GM21381 (cell line): ENCODE measurements around the gene SFXN1.
"Not testable (repeated sequence)": the region's sequence is repeated elsewhere in the genome, so short reads cannot be mapped to it uniquely, and the experiment has no call there.

Experiments used
- ATAC-seq: cut with Tn5 transposase; IDR thresholded peaks from one replicate; pipeline ENCODE4 v1.9.1; 2021; ENCODE audit warnings: mild to moderate bottlenecking, moderate library complexity; ENCODE audit not compliant: unreplicated experiment

SFXN1 gene

DNA sequence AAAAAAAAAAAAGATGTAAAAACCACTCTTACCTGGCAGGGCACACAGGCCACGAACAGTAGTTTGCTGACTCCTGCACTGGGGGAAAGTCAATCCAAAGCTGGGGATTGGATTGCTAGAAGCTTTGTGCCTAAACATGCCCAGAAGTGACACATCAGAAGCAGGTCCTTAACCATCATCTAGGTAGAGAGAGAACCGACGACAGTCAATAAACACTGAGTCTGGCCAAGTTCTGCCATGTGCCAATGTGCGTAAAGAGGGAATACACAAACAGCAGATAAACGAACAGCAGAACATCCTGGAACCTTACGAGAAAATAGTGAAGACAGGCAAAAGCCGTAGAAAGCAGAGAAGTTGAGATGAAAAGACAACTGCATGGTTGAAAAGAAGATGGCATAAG lies 14.9 kb downstream of the SFXN1 start:
- no peak for ATAC-seq

DNA sequence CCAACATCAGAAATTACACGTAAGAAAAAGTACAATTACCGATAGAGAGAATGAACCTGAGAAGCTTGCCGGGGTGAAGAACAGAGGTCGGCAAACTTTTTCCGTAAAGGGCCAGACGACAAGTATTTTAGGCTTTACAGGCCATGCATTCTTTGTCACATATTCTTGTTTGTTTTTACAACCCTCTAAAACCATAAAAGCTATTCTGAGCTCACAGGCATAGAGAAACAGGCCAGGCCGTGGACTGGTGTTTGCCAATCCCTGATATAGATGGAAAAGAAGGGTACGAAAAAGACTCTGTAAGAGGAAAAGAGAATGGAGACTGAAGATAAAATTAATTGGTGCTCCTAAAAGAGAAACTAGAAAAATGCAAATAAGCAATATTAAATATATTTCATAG lies 15.4 kb downstream of the SFXN1 start:
- ATAC-seq = no peak

DNA sequence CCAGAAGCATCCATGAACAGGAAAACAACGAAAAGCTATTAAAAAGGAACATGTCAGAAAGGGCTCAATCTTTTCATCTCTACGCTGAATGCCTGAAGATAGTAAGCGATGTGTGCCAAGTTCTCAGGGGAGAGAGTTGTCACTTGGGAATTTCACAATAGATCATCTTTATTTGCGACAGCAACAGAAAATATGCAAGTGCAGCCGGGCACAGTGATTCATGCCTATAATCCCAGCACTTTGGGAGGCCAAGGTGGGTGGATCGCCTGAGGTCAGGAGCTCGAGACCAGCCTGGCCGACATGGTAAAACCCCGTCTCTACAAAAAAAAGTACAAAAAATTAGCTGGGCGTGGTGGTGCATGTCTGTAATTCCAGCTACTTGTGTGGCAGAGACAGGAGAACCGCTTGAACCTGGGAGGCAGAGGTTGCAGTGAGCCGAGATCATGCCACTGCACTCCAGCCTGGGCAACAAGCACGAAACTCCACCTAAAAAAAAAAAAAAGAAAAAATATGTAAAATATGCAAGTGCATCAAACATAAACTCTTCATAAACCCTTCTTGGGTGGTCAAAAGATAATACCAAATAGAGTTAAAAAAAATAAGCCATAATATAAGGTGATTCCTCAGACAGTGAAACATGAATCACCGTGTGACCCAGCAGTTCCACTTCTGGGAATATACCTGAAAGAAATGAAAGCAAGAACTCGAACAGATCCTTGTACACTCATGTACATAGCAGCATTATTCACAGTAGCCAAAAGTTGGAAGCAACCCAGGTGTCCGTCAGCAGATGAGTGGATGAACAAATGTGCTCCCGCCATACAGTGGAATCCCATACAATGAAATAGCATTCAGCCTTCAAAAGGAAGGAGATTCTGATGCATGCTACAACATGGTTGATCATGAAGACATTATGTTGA lies 16.2 kb downstream of the SFXN1 start:
- ATAC-seq = no peak

DNA sequence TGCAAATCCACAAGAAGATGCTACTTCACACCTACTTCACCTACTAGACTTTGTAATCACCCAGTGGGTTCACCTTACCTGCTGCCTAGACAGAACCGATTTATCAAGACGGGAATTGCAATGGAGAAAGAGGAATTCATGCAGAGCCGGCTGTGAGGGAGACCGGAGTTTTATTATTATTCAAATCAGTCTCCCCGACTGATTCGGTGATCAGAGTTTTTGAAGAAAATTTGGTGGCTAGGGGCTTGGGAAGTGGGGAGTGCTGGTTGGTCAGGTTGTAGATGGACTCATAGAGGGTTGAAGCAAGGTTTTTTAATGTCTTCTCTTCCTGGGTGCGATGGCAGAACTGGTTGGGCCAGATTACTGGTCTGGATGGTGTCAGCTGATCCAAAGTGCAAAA lies 23.4 kb downstream of the SFXN1 start:
- no peak for ATAC-seq

DNA sequence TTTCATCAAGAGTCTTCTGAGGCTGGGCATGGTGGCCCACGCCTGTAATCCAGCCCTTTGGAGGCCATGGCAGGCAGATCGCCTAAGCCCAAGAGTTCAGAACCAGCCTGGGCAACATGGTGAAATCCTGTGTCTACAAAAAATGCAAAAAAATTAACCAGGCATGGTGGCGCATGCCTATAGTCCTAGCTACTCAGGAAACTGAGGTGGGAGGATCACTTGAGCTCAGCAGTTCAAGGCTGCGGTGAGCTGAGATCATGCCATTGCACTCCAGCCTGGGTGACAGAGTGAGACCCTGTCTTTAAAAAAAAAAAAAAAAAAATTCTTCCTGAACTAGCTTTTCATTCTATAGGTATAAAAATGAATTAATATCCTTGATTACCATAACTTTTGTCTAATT lies 29.3 kb downstream of the SFXN1 start:
- not testable (repeated sequence) for ATAC-seq

DNA sequence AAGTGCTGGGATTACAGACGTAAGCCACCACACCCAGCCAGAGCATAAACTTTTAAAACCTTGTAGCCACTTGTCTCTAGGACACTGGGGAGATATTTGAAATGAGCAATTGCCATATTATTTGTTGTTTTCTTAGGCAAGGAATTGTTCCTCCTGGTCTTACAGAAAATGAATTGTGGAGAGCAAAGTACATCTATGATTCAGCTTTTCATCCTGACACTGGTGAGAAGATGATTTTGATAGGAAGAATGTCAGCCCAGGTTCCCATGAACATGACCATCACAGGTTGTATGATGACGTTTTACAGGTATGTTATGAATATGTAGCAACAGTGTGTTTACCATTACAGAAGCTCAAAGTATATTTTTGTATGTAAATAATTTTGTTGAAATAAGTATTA lies 30.5 kb downstream of the SFXN1 start:
- ATAC-seq = no peak

DNA sequence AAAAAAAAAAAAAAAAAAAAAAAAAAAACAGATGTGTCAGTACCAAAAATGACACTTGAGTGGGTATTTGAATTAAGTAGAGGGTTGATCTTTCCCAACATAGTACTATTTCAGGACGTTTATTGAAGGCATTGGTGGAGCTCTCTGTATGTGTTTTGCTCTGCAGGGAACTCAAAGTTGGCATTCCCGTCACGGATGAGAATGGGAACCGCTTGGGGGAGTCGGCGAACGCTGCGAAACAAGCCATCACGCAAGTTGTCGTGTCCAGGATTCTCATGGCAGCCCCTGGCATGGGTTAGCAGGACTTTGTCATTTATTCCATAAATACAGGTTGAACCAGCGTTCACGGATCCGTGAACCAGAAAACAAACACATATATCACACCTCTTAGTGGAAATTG lies 34.9 kb downstream of the SFXN1 start:
- ATAC-seq = no peak

DNA sequence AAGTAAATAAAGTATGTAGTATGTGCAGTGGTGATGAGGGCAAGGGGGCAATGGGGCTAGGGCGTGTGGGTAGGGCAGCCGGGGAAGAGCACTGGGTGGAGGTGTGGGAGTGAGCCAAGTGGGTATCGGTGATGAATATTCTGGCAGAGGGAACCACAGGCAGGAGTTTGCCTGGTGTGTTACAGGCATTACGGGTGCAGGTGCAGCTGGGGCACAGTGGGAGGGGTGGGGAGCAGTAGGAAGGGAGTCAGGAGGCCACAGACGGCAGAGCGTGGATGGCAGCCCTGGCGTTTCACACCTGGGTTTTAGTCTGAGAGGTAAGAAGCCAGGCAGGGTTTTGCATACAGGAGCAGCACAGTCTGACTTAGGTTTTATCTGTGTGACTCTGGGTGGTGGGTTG lies 35.4 kb downstream of the SFXN1 start:
- no peak for ATAC-seq

DNA sequence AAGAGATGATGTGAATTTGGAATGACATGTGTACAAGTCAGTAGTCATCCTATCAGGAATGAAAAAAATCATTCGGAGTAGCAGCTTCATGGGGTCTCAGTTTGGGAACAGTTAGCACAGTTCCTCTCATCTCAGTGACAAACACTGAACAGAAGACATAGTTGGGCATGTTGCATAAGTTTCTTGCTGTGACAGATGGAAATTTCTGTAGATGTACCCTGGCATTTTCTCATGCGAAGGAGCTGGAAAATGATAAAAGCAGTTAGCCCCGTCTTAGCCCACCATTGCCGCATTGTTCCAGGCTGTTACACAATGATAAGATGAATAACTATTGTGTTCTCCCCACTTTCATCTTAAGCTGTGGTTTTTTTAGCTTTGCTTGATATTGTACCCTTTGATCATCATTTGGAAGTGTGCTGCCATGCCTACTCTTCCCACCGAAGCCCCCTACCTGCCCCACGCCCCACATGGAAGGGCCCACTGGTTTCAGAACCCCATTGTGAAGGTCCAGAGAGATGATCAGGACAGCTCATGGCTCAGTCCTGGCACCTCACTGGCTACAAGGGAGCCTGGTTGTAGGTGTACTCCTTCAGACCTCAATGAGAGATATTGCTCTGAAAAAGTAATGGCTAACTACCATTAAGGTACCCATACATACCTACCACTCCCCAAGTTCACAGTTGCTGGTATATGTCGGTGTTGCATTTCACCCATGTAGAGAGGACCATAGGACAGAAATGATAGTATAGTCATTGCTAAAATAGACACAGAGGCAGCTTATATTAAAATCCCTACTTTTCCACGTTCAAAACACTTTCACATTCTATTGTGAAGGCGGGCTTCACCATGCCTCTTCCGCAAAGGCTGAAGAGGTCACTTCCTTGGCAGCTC lies 38.8 kb downstream of the SFXN1 start:
- ATAC-seq = no peak

DNA sequence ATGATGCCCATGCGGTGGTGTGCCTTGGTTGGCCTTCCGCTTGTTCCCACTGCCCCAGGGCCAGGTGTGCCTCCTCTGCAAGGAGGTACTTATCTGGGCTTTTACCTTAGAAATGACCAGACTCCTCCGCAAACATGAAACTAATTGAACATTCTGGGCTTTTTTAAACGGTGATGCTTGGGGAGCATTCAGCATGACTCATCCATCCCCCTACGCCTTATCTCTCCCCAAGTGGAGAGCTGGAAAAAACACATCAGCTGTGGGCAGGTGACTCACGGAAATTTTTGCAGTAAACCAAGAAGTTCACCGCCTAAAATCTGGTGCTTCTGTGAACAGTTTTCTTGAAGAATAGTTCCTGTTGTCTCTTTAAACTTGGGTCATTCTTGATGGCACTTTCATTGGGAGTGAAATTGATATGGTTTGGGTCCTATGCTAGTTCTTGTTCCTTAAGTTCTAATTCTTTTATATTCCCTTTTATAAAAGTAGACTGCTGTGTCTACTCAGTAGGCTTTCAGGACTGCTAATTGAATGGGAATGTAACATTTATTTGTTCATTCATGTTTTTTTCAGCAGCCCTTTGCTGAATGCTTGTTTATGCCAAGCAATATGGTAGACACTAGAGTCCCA lies 39.6 kb downstream of the SFXN1 start:
- ATAC-seq = no peak

DNA sequence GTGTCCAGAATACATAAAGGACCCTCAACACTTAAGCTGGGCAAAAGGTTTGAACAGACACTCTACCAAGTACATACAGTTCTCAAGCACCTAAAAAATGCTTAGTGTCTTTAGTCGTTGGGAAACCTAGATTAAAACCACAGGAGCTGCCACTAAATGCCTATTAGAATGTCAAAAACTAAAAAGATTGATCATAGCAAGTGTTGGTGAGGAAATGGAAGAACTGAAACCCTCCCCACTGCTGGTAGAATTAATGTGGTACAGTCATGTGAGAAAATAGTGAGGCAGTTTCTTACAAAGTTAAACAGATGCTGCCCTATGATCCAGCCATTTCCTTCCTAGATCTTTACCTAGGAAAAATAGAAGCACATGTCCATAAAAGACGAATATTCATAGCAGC lies 40.6 kb downstream of the SFXN1 start:
- ATAC-seq = no peak

DNA sequence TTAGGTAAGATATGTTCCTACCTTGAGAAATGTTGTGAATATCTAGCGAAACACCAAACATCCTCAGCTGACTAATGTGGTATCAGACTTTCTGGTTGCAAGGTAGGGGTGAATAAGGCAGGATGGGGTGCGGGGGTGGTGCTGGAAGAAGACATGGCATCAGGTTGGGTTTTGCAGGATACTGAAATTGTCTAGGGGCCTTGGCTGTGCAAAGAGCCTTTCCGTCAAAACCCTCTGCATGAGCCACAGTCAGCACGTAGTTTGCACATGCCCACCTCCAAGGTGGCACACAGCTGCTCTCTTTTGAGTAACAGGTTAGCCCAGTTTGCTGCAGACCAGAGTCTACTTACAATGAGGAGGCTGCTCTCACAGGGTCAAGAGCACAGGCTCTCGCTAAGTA lies 42.0 kb downstream of the SFXN1 start:
- no peak for ATAC-seq

DNA sequence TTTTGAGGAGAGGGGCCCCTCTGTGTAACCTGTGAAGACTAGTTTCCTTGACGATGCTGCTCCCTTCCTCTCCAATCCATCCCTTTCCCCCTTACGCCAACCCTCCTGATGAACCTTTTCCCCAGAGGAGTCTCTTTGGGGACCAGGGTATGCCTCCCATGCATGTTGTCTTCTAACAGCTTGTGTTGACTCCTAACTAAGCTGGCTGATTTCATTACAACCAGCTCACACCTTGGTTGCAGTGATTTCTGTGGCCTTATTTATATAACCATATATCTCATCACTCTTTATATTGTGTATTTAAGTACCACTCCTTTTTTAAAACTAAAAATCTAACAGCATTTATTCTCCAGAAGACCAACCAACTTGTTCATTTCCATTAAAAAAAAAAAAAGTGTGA lies 42.5 kb downstream of the SFXN1 start:
- no peak for ATAC-seq

DNA sequence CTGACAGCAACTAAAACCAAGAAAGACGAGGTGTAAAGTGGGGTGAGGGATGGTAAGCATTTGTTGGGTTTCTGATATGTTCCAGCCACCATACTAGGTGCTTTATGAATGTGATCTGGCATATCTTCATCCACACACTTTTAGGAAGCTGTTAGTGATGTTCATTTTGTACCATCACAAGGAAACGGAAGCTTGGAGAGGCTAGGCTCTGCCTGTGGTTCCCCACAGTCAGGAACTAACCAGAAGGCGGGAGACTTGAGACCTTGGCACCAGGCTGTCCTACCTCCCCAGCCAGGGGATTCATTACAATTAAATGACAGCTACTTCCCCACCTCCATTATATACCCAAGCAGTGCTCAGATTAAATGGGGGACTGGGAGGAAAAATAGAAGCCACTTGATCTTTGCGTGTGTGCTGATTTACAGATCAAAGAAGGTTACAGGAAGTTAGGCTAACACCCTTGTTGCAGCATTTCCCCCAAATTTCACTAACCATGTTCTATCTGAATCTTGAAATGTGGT lies 43.0 kb downstream of the SFXN1 start:
- no peak for ATAC-seq

DNA sequence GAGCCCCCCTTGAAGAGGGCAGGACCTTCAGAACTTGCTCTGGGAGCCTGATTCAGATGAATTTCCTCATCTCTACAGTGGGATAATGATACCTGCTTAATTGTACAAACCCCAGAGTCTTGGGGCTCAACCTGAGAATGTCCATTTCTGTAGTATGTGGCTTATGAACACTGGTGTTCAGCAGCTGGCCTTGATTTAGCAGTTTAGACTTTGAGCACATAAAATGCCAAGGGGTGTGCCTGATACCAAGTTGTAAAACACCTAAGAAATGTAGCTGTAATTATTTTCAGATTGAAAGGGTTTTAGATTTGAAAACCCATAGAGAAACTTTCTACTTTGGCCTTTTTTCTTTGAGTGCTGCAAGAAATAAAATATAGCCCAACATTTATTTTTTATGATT lies 44.9 kb downstream of the SFXN1 start:
- ATAC-seq = no peak

DNA sequence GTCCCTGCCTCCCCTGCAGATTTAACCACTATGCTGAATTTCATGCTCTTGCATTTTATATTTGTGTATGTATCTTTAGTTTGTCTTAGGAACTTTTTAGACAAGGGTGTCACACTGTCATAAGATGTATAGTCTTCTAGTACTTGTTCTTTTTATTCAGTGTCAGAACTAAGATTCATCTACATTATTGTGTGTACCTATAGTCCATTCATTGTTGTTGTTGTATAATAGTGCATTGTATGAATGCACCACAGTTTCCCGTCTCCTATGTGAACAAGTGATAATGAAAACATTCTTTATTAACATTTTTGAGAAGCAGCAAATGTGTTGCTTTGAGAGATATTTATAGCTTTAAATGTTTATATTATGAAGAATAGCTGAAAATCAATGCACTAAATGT lies 45.9 kb downstream of the SFXN1 start:
- no peak for ATAC-seq

DNA sequence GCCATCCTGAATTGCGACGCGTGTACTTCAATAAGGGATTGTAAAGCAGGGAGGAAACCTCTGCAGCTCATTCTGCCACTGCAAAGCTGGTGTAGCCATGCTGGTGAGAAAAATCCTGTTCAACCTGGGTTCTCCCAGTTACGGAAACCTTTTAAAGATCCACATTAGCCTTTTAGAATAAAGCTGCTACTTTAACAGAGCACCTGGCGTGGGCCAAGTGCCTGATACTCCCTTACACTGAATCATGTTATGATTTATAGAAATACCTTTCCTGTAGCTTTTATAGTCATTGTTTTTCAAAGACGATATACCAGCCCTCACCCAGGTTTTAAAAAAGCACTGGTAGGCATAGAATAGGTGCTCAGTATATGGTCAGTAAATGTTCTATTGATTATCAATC lies 48.3 kb downstream of the SFXN1 start:
- no peak for ATAC-seq

DNA sequence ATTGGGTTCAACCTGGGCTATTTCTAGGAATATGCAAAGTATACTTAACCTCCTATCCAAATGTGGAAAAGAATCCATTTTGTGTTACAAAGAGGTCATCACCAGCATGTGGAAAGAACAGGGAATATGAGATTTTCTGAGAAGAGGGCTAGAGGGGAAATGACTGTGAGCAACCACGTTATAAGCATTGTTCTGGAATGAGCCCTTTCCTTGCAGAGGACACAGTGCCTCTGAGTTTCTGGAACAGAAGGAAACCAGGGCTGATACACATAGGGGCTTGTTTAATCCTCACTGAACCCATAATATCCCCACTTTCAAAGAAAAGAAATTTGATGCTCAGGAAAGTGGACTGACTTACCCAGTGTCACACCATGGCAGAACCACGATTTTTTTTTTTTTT lies 53.0 kb downstream of the SFXN1 start:
- ATAC-seq = no peak

DNA sequence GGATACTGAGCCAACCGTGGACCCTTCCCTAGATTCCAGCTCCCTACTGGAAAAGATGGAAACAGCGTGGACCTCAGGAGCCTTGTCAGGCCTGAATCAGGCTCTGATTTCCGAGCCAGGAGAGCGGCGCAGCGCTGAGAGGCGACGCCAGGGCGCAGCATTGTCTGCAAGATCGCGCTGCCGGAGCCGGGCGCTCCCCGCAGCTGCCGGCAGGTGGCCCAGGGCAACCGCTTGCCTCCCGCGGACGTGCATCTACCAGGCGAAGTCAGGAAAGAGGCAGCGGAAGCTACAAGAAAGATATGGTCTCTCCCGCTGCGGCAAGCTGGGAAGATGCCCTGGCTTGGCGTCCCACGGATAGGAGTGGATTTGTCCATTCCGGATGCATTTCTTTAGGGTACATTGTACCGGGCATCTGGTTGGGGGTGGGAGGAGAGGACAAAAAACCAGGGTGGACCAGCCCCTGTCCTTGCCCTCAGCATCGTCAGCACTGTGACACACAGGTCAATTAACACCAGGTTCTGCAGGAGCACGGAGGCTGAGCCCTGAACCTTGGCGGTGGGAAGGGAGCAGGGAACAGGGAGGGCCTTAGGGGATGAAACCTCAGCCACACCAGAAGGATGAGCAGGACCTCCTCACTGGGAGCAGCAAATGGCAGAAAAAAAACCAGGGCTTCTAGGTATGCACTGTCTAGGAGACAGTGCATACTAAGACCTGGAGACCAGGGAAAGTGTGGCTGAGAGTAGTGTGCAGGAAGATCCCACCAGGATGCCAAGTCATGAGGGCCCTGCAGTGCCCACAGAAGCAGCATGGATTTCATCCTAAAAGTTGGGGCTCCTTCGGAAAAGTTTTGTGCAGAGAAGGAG lies 55.9 kb downstream of the SFXN1 start:
- peak; percentile 92 for ATAC-seq

DNA sequence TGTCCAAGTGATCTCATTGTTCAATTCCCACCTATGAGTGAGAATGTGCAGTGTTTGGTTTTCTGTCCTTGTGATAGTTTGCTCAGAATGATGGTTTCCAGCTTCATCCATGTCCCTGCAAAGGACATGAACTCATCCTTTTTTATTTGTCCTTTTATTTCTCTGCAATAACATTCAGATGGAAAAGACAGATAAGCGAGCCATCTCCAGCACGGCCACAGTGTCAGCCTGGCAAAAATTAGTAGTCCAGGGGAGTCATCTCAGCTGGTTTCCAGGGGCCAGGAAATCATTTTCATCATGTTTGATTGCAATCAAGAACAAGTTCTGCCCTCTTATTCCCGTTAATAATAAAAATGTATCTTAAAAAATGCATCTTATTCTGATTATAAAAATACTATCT lies 57.0 kb downstream of the SFXN1 start:
- ATAC-seq = not testable (repeated sequence)
